A549 (cell line): Measurements from ENCODE around the gene PPP4R3B. TPM values are rescaled to one million over a fixed set of nuclear protein-coding genes. Genes with fewer than 3 reads are reported as not detected.

Experiments
- ATAC-seq, 2 experiments: fragments of 200-7000 bp in 1 of 2; fragments of >200 bp in 1 of 2; cut with Nextera tagmentation in 1 of 2; cut with Tn5 transposase in 1 of 2; 3 replicates each; pipeline versions ENCODE4 v1.8.0 to v1.9.1; 2018 to 2020; ENCODE audit warnings: mild to moderate bottlenecking in 1 of 2, moderate library complexity in 1 of 2
- CTCF ChIA-PET: fragments of 300-600 bp; sonication (Branson Sonifier 250); formaldehyde crosslinking; extraction: SDS; loops from one replicate; lab custom pipeline; 2021; ENCODE audit warnings: antibody characterized with exemption, inconsistent platforms; lab: Yijun Ruan, JAX
- POLR2A ChIA-PET: fragments of 350-600 bp; formaldehyde crosslinking; extraction: SDS; loops from one replicate; lab custom pipeline; 2021; ENCODE audit warnings: antibody characterized with exemption, inconsistent platforms; lab: Yijun Ruan, JAX
- DNase-seq, 2 experiments: peaks; one replicate each; pipeline versions ENCODE4 v3.0.0 to v3.0.0-alpha.2; 2011 to 2016; ENCODE audit warnings: low read depth in 1 of 2, low spot score in 1 of 2
- FAIRE-seq: peaks from 2 replicates; lab custom pipeline; 2011; peaks lifted over from hg19 to GRCh38; lab: Jason Lieb, UNC
- H3K27ac ChIP-seq, 2 experiments: fragments of >200 bp; sonication (Bioruptor Twin); formaldehyde crosslinking; 3 replicates each; pipeline ENCODE4 v1.5.1; 2016 to 2017
- H3K4me1 ChIP-seq: fragments of >200 bp; sonication (Bioruptor Twin); formaldehyde crosslinking; 3 replicates; pipeline ENCODE4 v1.6.1; 2016
- H3K4me2 ChIP-seq: fragments of >200 bp; sonication (Bioruptor Twin); formaldehyde crosslinking; 3 replicates; pipeline ENCODE4 v1.6.1; 2016
- H3K4me3 ChIP-seq: fragments of >200 bp; sonication (Bioruptor Twin); formaldehyde crosslinking; 3 replicates; pipeline ENCODE4 v1.5.1; 2016
- H3K9me3 ChIP-seq: fragments of >200 bp; sonication (Bioruptor Twin); formaldehyde crosslinking; 3 replicates; pipeline ENCODE4 v1.6.1; 2016
- BHLHE40 ChIP-seq: IDR thresholded peaks from 2 replicates; pipeline ENCODE4 v1.6.1; 2012; ENCODE audit warnings: low read depth, low read length, inconsistent platforms
- CBX2 ChIP-seq: fragments of 200-600 bp; sonication (generic); IDR thresholded peaks from 2 replicates; pipeline ENCODE4 v1.6.1; 2016; ENCODE audit warnings: low read depth, mild to moderate bottlenecking, borderline replicate concordance
- CEBPB ChIP-seq, 2 experiments: fragments of >200 bp in 1 of 2; sonication (Bioruptor Twin) in 1 of 2; formaldehyde crosslinking in 1 of 2; IDR thresholded peaks; 2 replicates each; pipeline ENCODE4 v1.6.1; 2012 to 2016
- CHD2 ChIP-seq: fragments of 150-350 bp; IDR thresholded peaks from 2 replicates; pipeline ENCODE4 v1.6.1; 2014; ENCODE audit warnings: low read length; ENCODE audit not compliant: partially characterized antibody
- CHD4 ChIP-seq: fragments of 200-600 bp; sonication (generic); IDR thresholded peaks from 2 replicates; pipeline ENCODE4 v1.6.1; 2016; ENCODE audit warnings: antibody characterized with exemption, mild to moderate bottlenecking, borderline replicate concordance
- EHMT2 ChIP-seq: fragments of 200-600 bp; sonication (generic); IDR thresholded peaks from 2 replicates; pipeline ENCODE4 v1.6.1; 2016; ENCODE audit warnings: antibody characterized with exemption, low read depth, mild to moderate bottlenecking, moderate library complexity
- EP300 ChIP-seq, 2 experiments: fragments of >200 bp; sonication (Bioruptor Twin); formaldehyde crosslinking; IDR thresholded peaks; 2 replicates in 1 of 2; 3 replicates in 1 of 2; pipeline ENCODE4 v1.6.1; 2016 to 2017
- ESRRA ChIP-seq: fragments of 150-350 bp; IDR thresholded peaks from 2 replicates; pipeline ENCODE4 v1.6.1; 2014; ENCODE audit warnings: mild to moderate bottlenecking, low read length, borderline replicate concordance
- FOSL2 ChIP-seq, 2 experiments: fragments of 450-650 bp in 1 of 2; fragments of >200 bp in 1 of 2; sonication (Bioruptor Twin) in 1 of 2; formaldehyde crosslinking; IDR thresholded peaks; 2 replicates each; pipeline versions ENCODE4 v1.5.0 to v1.6.1; 2016 to 2020; ENCODE audit warnings: mild to moderate bottlenecking in 1 of 2, moderate library complexity in 1 of 2
- FOXS1 ChIP-seq: fragments of 250-450 bp; sonication (Bioruptor Pico); IDR thresholded peaks from 2 replicates; pipeline ENCODE4 v1.5.0; 2020; ENCODE audit warnings: mild to moderate bottlenecking, moderate library complexity
- HDAC2 ChIP-seq: fragments of 200-600 bp; sonication (generic); IDR thresholded peaks from 2 replicates; pipeline ENCODE4 v1.6.1; 2016
- HEYL ChIP-seq: fragments of 250-450 bp; sonication (Bioruptor Pico); IDR thresholded peaks from 2 replicates; pipeline ENCODE4 v1.8.0; 2021; ENCODE audit warnings: mild to moderate bottlenecking, moderate library complexity
- HOXB13 ChIP-seq: fragments of 250-450 bp; sonication (Bioruptor Pico); IDR thresholded peaks from 2 replicates; pipeline ENCODE4 v1.5.0; 2020; ENCODE audit warnings: low read depth, mild to moderate bottlenecking, moderate library complexity
- HOXB5 ChIP-seq: fragments of 250-450 bp; sonication (Bioruptor Pico); IDR thresholded peaks from 2 replicates; pipeline ENCODE4 v1.5.0; 2020; ENCODE audit warnings: mild to moderate bottlenecking, moderate library complexity
- JUN ChIP-seq, 2 experiments: fragments of >200 bp; sonication (Bioruptor Twin); formaldehyde crosslinking; IDR thresholded peaks; 2 replicates in 1 of 2; 3 replicates in 1 of 2; pipeline ENCODE4 v1.6.1; 2016 to 2017
- KDM1A ChIP-seq: fragments of 200-600 bp; sonication (generic); IDR thresholded peaks from 2 replicates; pipeline ENCODE4 v1.6.1; 2016; ENCODE audit warnings: low read depth, mild to moderate bottlenecking
- KDM5A ChIP-seq: fragments of 200-600 bp; sonication (generic); IDR thresholded peaks from 2 replicates; pipeline ENCODE4 v1.6.1; 2016; ENCODE audit warnings: antibody characterized with exemption, mild to moderate bottlenecking
- MAZ ChIP-seq: fragments of 150-350 bp; IDR thresholded peaks from 2 replicates; pipeline ENCODE4 v1.6.1; 2014; ENCODE audit warnings: antibody characterized with exemption, low read depth, low read length, borderline replicate concordance
- MYC ChIP-seq: IDR thresholded peaks from 2 replicates; pipeline ENCODE4 v1.6.1; 2012; ENCODE audit warnings: mild to moderate bottlenecking, inconsistent platforms, low read length, improper control_type of control experiment, borderline replicate concordance
- NFE2L2 ChIP-seq: fragments of 150-350 bp; conservative IDR thresholded peaks from 2 replicates; pipeline ENCODE4 v1.6.1; 2014; ENCODE audit warnings: low read length
- NPAS2 ChIP-seq: fragments of 250-450 bp; sonication (Bioruptor Pico); IDR thresholded peaks from 2 replicates; pipeline ENCODE4 v1.8.0; 2022; ENCODE audit warnings: mild to moderate bottlenecking, moderate library complexity, borderline replicate concordance
- PHF8 ChIP-seq: fragments of 200-600 bp; sonication (generic); IDR thresholded peaks from 2 replicates; pipeline ENCODE4 v1.6.1; 2016; ENCODE audit warnings: low read depth, mild to moderate bottlenecking, antibody characterized with exemption, moderate library complexity, borderline replicate concordance
- POLR2A ChIP-seq: IDR thresholded peaks from 2 replicates; pipeline ENCODE4 v1.6.1; 2012; ENCODE audit warnings: mild to moderate bottlenecking, low read length
- POLR2AphosphoS2 ChIP-seq: conservative IDR thresholded peaks from 2 replicates; pipeline ENCODE4 v1.6.1; 2012; ENCODE audit warnings: low read length, improper control_type of control experiment, inconsistent platforms
- RFX5 ChIP-seq: fragments of 450-650 bp; IDR thresholded peaks from 2 replicates; pipeline ENCODE4 v1.7.1; 2014; ENCODE audit warnings: antibody characterized with exemption, mild to moderate bottlenecking, moderate library complexity
- SMC3 ChIP-seq: fragments of >200 bp; sonication (Bioruptor Twin); formaldehyde crosslinking; IDR thresholded peaks from 3 replicates; pipeline ENCODE4 v1.6.1; 2018; ENCODE audit warnings: inconsistent platforms
- TFCP2L1 ChIP-seq: fragments of 250-450 bp; sonication (Bioruptor Pico); IDR thresholded peaks from 2 replicates; pipeline ENCODE4 v1.5.0; 2021; ENCODE audit warnings: mild to moderate bottlenecking
- TP53 ChIP-seq: fragments of 250-450 bp; sonication (Bioruptor Pico); IDR thresholded peaks from 2 replicates; pipeline ENCODE4 v1.5.0; 2021; ENCODE audit warnings: mild to moderate bottlenecking, moderate library complexity
- ZC3H11A ChIP-seq: fragments of 450-650 bp; IDR thresholded peaks from 2 replicates; pipeline ENCODE4 v1.6.1; 2014; ENCODE audit warnings: antibody characterized with exemption, mild to moderate bottlenecking
- ZSCAN20 ChIP-seq: fragments of 250-450 bp; sonication (Bioruptor Pico); IDR thresholded peaks from 2 replicates; pipeline ENCODE4 v1.8.0; 2022; ENCODE audit warnings: mild to moderate bottlenecking, moderate library complexity
- WGBS: methylation state at CpG from one replicate; pipeline ENCODE4 v1.1.6; 2017; ENCODE audit errors: missing lambda C conversion rate; 5-methylcytosine and 5-hydroxymethylcytosine counted together
- polyA plus RNA-seq, 4 experiments: library from polyadenylated mRNA; depleted of rRNA in 3 of 4; stranded (reverse); fragments of >200 nt; fragmentation: RNase III in 1 of 4; extraction: RNeasy Plus Mini Kit Qiagen cat#74134 plus additional on column Dnase treatment in 1 of 4; gene quantifications; 2 replicates in 3 of 4; 3 replicates in 1 of 4; pipeline ENCODE4 v1.2.3, GENCODE V29; 2011 to 2017
- TF ChIP-seq, protein P1 (sequence below): fragments of 250-450 bp; sonication (Bioruptor Pico); IDR thresholded peaks from 2 replicates; pipeline ENCODE4 v1.5.0; 2020; ENCODE audit warnings: low read depth, mild to moderate bottlenecking, moderate library complexity
- TF ChIP-seq, protein P2 (sequence below): IDR thresholded peaks from 2 replicates; pipeline ENCODE4 v1.6.1; 2012
- TF ChIP-seq, protein P3 (sequence below): fragments of >200 bp; sonication (Bioruptor Twin); formaldehyde crosslinking; IDR thresholded peaks from 2 replicates; pipeline ENCODE4 v1.6.1; 2016

The PPP4R3B gene
- polyA plus RNA-seq, 2 of the 4 experiments (the other 2 are of a cell fraction) = 34.6 to 70.9 TPM

DNA sequence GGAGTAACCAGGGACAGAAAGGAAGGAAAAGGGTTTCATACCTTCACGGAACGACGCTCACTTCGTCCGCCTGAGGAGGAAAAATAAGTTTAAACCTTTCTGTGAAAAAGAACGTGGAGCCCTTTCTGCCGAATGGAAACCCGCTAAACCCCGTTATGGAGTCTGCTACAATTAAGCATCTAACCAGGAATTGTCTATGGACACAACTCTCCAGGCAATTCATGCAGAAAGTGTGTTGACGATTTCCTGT is 528 bp upstream of the PPP4R3B start:
- peak in 1 of 2 experiments; percentile 1; a peak in 1 of 5 replicates for TF ChIP-seq JUN (IDR thresholded peaks at IDR 0.05)
- TF ChIP-seq POLR2A = no peak
- TF ChIP-seq POLR2AphosphoS2 = no peak
- TF ChIP-seq ZC3H11A = 0 out of 2 replicates have a peak, but pooled peaks have one; percentile 3
- TF ChIP-seq CBX2 = no peak
- no peak for TF ChIP-seq FOSL2 (IDR thresholded peaks at IDR 0.05)
- no peak for TF ChIP-seq FOSL2 (CRISPR knock-in tag; IDR thresholded peaks at IDR 0.05)
- no peak for TF ChIP-seq ZSCAN20 (CRISPR knock-in tag)
- TF ChIP-seq HOXB13 = no peak
- no peak for TF ChIP-seq NFE2L2
- no peak for TF ChIP-seq MYC
- peak; percentile 85; the same call in 1 of the 2 replicates for TF ChIP-seq PHF8
- TF ChIP-seq KDM5A = no peak
- no peak for TF ChIP-seq BHLHE40
- TF ChIP-seq RFX5 = no peak
- no peak for TF ChIP-seq HEYL (CRISPR knock-in tag)
- peak; percentile 72; the same call in 1 of the 2 replicates for TF ChIP-seq TP53 (CRISPR knock-in tag)
- ATAC-seq = no peak
- ChIA-PET POLR2A (interaction anchor here (0.7 to 1.4 kb wide), 4 partner anchors 8 to 37 kb away, joined by 3 to 9 read pairs (median 4); no protein-coding TSS in a partner anchor), CTCF (interaction anchor here (0.9 to 1.2 kb wide), 2 partner anchors 12 to 17 kb away, joined by 3 to 7 read pairs; no protein-coding TSS in a partner anchor)
- no peak for FAIRE-seq
- Histone ChIP-seq H3K27ac (peak overlapping the region; percentile 78 to 87), H3K4me1 (peaks cover 25% of the 10 kb centered on the region), H3K4me3 (peak overlapping the region; percentile 69), H3K4me2 (peak overlapping the region; percentile 92), H3K9me3 (no peaks in the 10 kb centered on the region)
- 2% methylated on average over 10 of the region's 10 CpGs for WGBS
- no peak for DNase-seq

DNA sequence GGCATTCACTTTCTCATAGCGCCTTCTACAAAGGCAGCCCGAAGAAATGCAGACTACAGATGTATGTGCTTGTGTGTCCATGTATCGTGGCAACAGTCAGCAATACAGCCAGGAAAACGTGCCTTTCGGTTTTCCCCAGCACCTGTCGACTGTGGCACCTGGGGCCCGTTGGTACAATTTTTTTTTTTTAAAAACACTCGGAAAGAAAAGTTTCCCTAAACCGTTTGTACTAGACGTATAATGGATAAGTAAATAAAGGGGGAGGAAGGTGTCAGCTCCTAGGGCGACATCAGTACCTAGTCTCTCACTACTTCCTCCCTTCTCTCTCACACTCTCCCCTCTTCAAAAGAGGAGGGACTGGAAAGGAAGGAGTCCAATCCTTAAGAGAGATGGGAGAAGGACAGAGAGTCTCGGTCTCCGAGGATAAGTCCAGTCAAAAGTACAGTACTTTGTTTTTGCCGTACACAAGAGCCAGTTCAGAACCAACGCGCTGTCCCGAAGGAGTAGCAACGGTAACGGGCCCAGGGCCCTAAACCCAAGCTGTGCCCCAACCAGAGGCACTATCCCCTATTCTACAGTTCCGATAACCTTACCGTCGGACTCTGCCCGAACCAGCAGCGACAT is 759 bp downstream of the PPP4R3B start:
- ChIA-PET CTCF (no interaction called here), POLR2A (interaction anchor here (0.6 to 1.4 kb wide), 3 partner anchors 9 to 394 kb away, joined by 3 to 4 read pairs (median 4); no protein-coding TSS in a partner anchor)
- ATAC-seq (peak; percentile 18 to 25), FAIRE-seq (no peak), DNase-seq (peak; percentile 53 to 62)
- Histone ChIP-seq H3K4me1 (peaks cover 25% of the 10 kb centered on the region), H3K4me2 (peak overlapping the region; percentile 91), H3K4me3 (peak overlapping the region; percentile 69), H3K9me3 (no peaks in the 10 kb centered on the region), H3K27ac (peak overlapping the region; percentile 95 to 97)
- under 1% methylated on average over 24 of the region's 24 CpGs for WGBS
- TF ChIP-seq RFX5 (no peak), FOSL2 (IDR thresholded peaks at IDR 0.05) (no peak), FOSL2 (CRISPR knock-in tag; IDR thresholded peaks at IDR 0.05) (no peak), CEBPB (IDR thresholded peaks at IDR 0.05) (no peak), SMC3 (no peak), BHLHE40 (peak; percentile 27; the same call in 1 of the 2 replicates)
- TF ChIP-seq, protein P1, sequence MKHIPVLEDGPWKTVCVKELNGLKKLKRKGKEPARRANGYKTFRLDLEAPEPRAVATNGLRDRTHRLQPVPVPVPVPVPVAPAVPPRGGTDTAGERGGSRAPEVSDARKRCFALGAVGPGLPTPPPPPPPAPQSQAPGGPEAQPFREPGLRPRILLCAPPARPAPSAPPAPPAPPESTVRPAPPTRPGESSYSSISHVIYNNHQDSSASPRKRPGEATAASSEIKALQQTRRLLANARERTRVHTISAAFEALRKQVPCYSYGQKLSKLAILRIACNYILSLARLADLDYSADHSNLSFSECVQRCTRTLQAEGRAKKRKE (CRISPR knock-in tag) = no peak

DNA sequence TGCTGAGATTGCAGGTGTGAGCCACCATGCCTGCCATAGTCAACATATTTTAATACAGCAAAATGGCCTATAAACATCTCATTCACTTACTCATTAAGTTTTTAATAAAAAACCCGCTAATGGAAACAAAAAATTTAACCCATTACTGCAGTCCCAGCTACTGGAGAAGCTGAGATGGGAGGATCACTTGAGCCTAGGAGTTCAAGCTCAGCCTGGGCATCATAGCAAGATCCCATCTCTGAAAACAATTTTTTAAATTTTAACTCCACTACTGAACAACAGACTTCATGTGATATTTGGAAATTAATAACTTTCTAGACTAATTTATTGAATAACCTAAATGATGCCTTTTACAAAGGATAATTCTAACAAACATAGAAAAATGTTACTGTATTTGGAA is 5.4 kb downstream of the PPP4R3B start:
- no peak for ATAC-seq
- Histone ChIP-seq H3K4me1 (peaks cover 28% of the 10 kb centered on the region), H3K9me3 (no peaks in the 10 kb centered on the region), H3K27ac (no peak overlapping the region), H3K4me3 (no peak overlapping the region), H3K4me2 (no peak overlapping the region)
- CTCF ChIA-PET = interaction anchor here (1.2 to 2.2 kb wide), 2 partner anchors 27 to 397 kb away, joined by 4 read pairs; no protein-coding TSS in a partner anchor
- no peak for DNase-seq
- FAIRE-seq = no peak
- TF ChIP-seq HEYL (CRISPR knock-in tag) (no peak), CHD2 (no peak), KDM1A (no peak), ESRRA (no peak), BHLHE40 (no peak), CHD4 (no peak), HDAC2 (no peak), NPAS2 (CRISPR knock-in tag) (no peak), MAZ (no peak), HOXB5 (CRISPR knock-in tag) (no peak), CEBPB (IDR thresholded peaks at IDR 0.05) (no peak), FOXS1 (CRISPR knock-in tag) (no peak), EP300 (IDR thresholded peaks at IDR 0.05) (no peak), EHMT2 (no peak), MYC (no peak), TFCP2L1 (CRISPR knock-in tag) (no peak), RFX5 (no peak)
- TF ChIP-seq, protein P2, sequence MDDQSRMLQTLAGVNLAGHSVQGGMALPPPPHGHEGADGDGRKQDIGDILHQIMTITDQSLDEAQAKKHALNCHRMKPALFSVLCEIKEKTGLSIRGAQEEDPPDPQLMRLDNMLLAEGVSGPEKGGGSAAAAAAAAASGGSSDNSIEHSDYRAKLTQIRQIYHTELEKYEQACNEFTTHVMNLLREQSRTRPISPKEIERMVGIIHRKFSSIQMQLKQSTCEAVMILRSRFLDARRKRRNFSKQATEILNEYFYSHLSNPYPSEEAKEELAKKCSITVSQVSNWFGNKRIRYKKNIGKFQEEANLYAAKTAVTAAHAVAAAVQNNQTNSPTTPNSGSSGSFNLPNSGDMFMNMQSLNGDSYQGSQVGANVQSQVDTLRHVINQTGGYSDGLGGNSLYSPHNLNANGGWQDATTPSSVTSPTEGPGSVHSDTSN = no peak
- TF ChIP-seq, protein P3, sequence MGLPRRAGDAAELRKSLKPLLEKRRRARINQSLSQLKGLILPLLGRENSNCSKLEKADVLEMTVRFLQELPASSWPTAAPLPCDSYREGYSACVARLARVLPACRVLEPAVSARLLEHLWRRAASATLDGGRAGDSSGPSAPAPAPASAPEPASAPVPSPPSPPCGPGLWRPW = no peak
- POLR2A ChIA-PET = no interaction called here
- 75% methylated on average over 1 of the region's 1 CpG for WGBS
